GM13977 (cell line): ENCODE data around the gene PYGO2.
A peak's percentile ranks its signal among the peaks of the same experiment; 100 is the strongest.
"Not testable (repeated sequence)": the region's sequence is repeated elsewhere in the genome, so short reads cannot be mapped to it uniquely, and the experiment has no call there.

Experiments used
- DNase-seq: peaks from one replicate; pipeline ENCODE4 v3.0.0; 2012; ENCODE audit warnings: low spot score
- CTCF ChIP-seq: IDR thresholded peaks from 2 replicates; pipeline ENCODE4 v1.5.1; 2012; ENCODE audit warnings: mild to moderate bottlenecking, control low read depth; ENCODE audit not compliant: insufficient read depth; ENCODE audit errors: extremely low read depth, missing control alignments
- in situ Hi-C: fragments of 300-500 bp; cut with MboI; formaldehyde crosslinking; loops from one replicate; pipeline ENCODE4 v1.12.0; 2022; ENCODE audit warnings: low sequenced_read_pairs, low pct_unique_long_range_greater_than_20kb, mixed read lengths, inconsistent platforms; ENCODE audit not compliant: unreplicated experiment

PYGO2 gene

GRCh38 chr1:154983776-154984466, 22.3 kb upstream of the PYGO2 start:
- DNase-seq, result no peak
- no peak for TF ChIP-seq CTCF
- in situ Hi-C loops, result no loop called here

GRCh38 chr1:154982897-154983648, 21.5 kb upstream of the PYGO2 start, which contains the start of gene FLAD1:
TSS of gene FLAD1 (plus strand) at chr1:154983344. CDS start at chr1:154983695, 351 bp downstream.
- peak; percentile 97 for DNase-seq
- in situ Hi-C loops, result no loop called here
- no peak for TF ChIP-seq CTCF

- no peak for TF ChIP-seq CTCF
- in situ Hi-C loops, result no loop called here
- no peak for DNase-seq
Observed at GRCh38 chr1:154982341-154982740, 20.8 kb upstream of the PYGO2 start.

- in situ Hi-C loops, result no loop called here
- TF ChIP-seq CTCF, result no peak
- DNase-seq, result no peak
Observed at GRCh38 chr1:154978360-154978759, 16.8 kb upstream of the PYGO2 start.

GRCh38 chr1:154977762-154978161, 16.2 kb upstream of the PYGO2 start:
- in situ Hi-C loops, result not testable (repeated sequence)

GRCh38 chr1:154975409-154976059, 14.0 kb upstream of the PYGO2 start:
- in situ Hi-C loops, result no loop called here
- DNase-seq, result peak; percentile 55
- no peak for TF ChIP-seq CTCF

More at GRCh38 chr1:154977762-154978161, 16.2 kb upstream of the PYGO2 start:
- not testable (repeated sequence) for DNase-seq

- TF ChIP-seq CTCF, result no peak
- in situ Hi-C loops, result no loop called here
- DNase-seq, result peak; percentile 89
Observed at GRCh38 chr1:154974808-154975408, 13.3 kb upstream of the PYGO2 start.
